Measurements from ENCODE around the gene DHX9. TPM values are rescaled to one million over a fixed set of nuclear protein-coding genes. Genes with fewer than 3 reads are reported as not detected.

The DHX9 gene
- total RNA-seq, 1 donor from 2014 or later: 169 TPM

GRCh38 chr1:182927693-182928433 lies 88.7 kb downstream of the DHX9 start:
- Histone ChIP-seq H2AFZ (ENCODE audit: low read depth, low read length) (no peak overlapping the region), H3K27me3 (ENCODE audit: insufficient read depth, low read length) (peaks cover 8% of the 10 kb centered on the region), H3K4me1 (ENCODE audit: insufficient read depth, low read length) (no peaks in the 10 kb centered on the region), H3K27ac (ENCODE audit: low read depth, low read length) (no peak overlapping the region), H3K9ac (ENCODE audit: low read length) (no peak overlapping the region), H3K4me2 (ENCODE audit: low read length) (no peak overlapping the region), H4K20me1 (ENCODE audit: insufficient read depth, low read length) (no peaks in the 10 kb centered on the region), H3K36me3 (ENCODE audit: insufficient read depth, low read length) (no peaks in the 10 kb centered on the region), H3K79me2 (ENCODE audit: insufficient read depth, low read length) (no peaks in the 10 kb centered on the region), H3K4me3 (ENCODE audit: insufficient read depth, low read depth, low read length) (no peak overlapping the region), H3K9me3 (ENCODE audit: insufficient read depth, low read depth, low read length) (no peaks in the 10 kb centered on the region)
- no peak for TF ChIP-seq EZH2 (IDR thresholded peaks at IDR 0.05; ENCODE audit: insufficient read depth, low read length)
- Mint-ChIP-seq H3K27ac (ENCODE audit: unreplicated experiment) (no peak overlapping the region), H3K9me3 (ENCODE audit: unreplicated experiment) (peaks cover 3% of the 10 kb centered on the region), H3K36me3 (ENCODE audit: low read depth, unreplicated experiment) (no peaks in the 10 kb centered on the region), H3K4me1 (ENCODE audit: low read depth, unreplicated experiment) (no peaks in the 10 kb centered on the region), H3K27me3 (ENCODE audit: low read depth, unreplicated experiment) (no peaks in the 10 kb centered on the region), H3K4me3 (ENCODE audit: unreplicated experiment) (no peak overlapping the region)
- no peak for DNase-seq (ENCODE audit: low read depth)
- FAIRE-seq: no peak

- Histone ChIP-seq H3K4me2 (ENCODE audit: low read length) (no peak overlapping the region), H4K20me1 (ENCODE audit: insufficient read depth, low read length) (no peaks in the 10 kb centered on the region), H3K36me3 (ENCODE audit: insufficient read depth, low read length) (no peaks in the 10 kb centered on the region), H3K9ac (ENCODE audit: low read length) (no peak overlapping the region), H3K27ac (ENCODE audit: low read depth, low read length) (no peak overlapping the region), H3K4me3 (ENCODE audit: insufficient read depth, low read depth, low read length) (no peak overlapping the region), H3K4me1 (ENCODE audit: insufficient read depth, low read length) (no peaks in the 10 kb centered on the region), H3K79me2 (ENCODE audit: insufficient read depth, low read length) (no peaks in the 10 kb centered on the region), H3K27me3 (ENCODE audit: insufficient read depth, low read length) (peaks cover 4% of the 10 kb centered on the region), H3K9me3 (ENCODE audit: insufficient read depth, low read depth, low read length) (no peaks in the 10 kb centered on the region), H2AFZ (ENCODE audit: low read depth, low read length) (no peak overlapping the region)
- Mint-ChIP-seq H3K27ac (ENCODE audit: unreplicated experiment) (no peak overlapping the region), H3K4me3 (ENCODE audit: unreplicated experiment) (no peak overlapping the region), H3K36me3 (ENCODE audit: low read depth, unreplicated experiment) (no peaks in the 10 kb centered on the region), H3K9me3 (ENCODE audit: unreplicated experiment) (peaks cover 2% of the 10 kb centered on the region), H3K27me3 (ENCODE audit: low read depth, unreplicated experiment) (no peaks in the 10 kb centered on the region), H3K4me1 (ENCODE audit: low read depth, unreplicated experiment) (no peaks in the 10 kb centered on the region)
- TF ChIP-seq EZH2 (IDR thresholded peaks at IDR 0.05; ENCODE audit: insufficient read depth, low read length) (no peak), CTCF (IDR thresholded peaks at IDR 0.05; ENCODE audit: insufficient read depth, low read depth, low read length) (no peak)
- DNase-seq (ENCODE audit: low read depth) (no peak), FAIRE-seq (no peak)
Observed at GRCh38 chr1:182930985-182931384, 91.8 kb downstream of the DHX9 start.

GRCh38 chr1:182935716-182936115 lies 96.6 kb downstream of the DHX9 start:
- Histone ChIP-seq H3K4me1 (ENCODE audit: insufficient read depth, low read length) (no peaks in the 10 kb centered on the region), H3K36me3 (ENCODE audit: insufficient read depth, low read length) (no peaks in the 10 kb centered on the region), H2AFZ (ENCODE audit: low read depth, low read length) (no peak overlapping the region), H4K20me1 (ENCODE audit: insufficient read depth, low read length) (no peaks in the 10 kb centered on the region), H3K27me3 (ENCODE audit: insufficient read depth, low read length) (no peaks in the 10 kb centered on the region), H3K9me3 (ENCODE audit: insufficient read depth, low read depth, low read length) (no peaks in the 10 kb centered on the region), H3K4me2 (ENCODE audit: low read length) (no peak overlapping the region), H3K4me3 (ENCODE audit: insufficient read depth, low read depth, low read length) (no peak overlapping the region), H3K79me2 (ENCODE audit: insufficient read depth, low read length) (no peaks in the 10 kb centered on the region), H3K27ac (ENCODE audit: low read depth, low read length) (no peak overlapping the region), H3K9ac (ENCODE audit: low read length) (no peak overlapping the region)
- Mint-ChIP-seq H3K9me3 (ENCODE audit: unreplicated experiment) (peaks cover 5% of the 10 kb centered on the region), H3K4me3 (ENCODE audit: unreplicated experiment) (no peak overlapping the region), H3K36me3 (ENCODE audit: low read depth, unreplicated experiment) (no peaks in the 10 kb centered on the region), H3K27ac (ENCODE audit: unreplicated experiment) (no peak overlapping the region), H3K27me3 (ENCODE audit: low read depth, unreplicated experiment) (no peaks in the 10 kb centered on the region), H3K4me1 (ENCODE audit: low read depth, unreplicated experiment) (no peaks in the 10 kb centered on the region)
- FAIRE-seq (no peak), DNase-seq (ENCODE audit: low read depth) (no peak)
- no peak for TF ChIP-seq EZH2 (IDR thresholded peaks at IDR 0.05; ENCODE audit: insufficient read depth, low read length)
- TF ChIP-seq CTCF (IDR thresholded peaks at IDR 0.05; ENCODE audit: insufficient read depth, low read depth, low read length): no peak

Other genes starting within 250 kb of the DHX9 start
- 4.3 and 5.7 TPM in 2 replicates for gene RGS16, start 235.0 kb upstream of the DHX9 start, total RNA-seq
- gene RGS8, start 154.8 kb upstream of the DHX9 start, total RNA-seq: 0.09 and 0.12 TPM in 2 replicates
- gene NPL, start 49.6 kb upstream of the DHX9 start, total RNA-seq: 3.3 TPM in 2 replicates
- gene SHCBP1L, start 113.8 kb downstream of the DHX9 start, total RNA-seq: not detected in 2 replicates
- gene LAMC1, start 184.1 kb downstream of the DHX9 start, total RNA-seq: 270 and 284 TPM in 2 replicates